ENCODE results near the gene KRTAP16-1. TPM values are rescaled to one million over a fixed set of nuclear protein-coding genes. Genes with fewer than 3 reads are reported as not detected.
A peak's percentile ranks its signal among the peaks of the same experiment; 100 is the strongest.

KRTAP16-1 gene
- polyA plus RNA-seq, 1 donor (not counting 4 experiments of a cell fraction or from before 2014, with no cell fraction given), result not detected

- Histone ChIP-seq H3K36me3 (ENCODE audit: control insufficient read depth in 2 of 2, extremely low read depth in 1 of 2, insufficient read depth in 2 of 2, low read length in 2 of 2) (no peaks in the 10 kb centered on the region), H4K20me1 (ENCODE audit: control insufficient read depth, extremely low read depth, insufficient read depth, low read length) (no peaks in the 10 kb centered on the region), H3K27ac (ENCODE audit: control insufficient read depth, insufficient read depth, low read length) (no peak overlapping the region), H3K4me1 (ENCODE audit: control insufficient read depth, extremely low read depth, insufficient read depth, low read length) (peaks cover 12% of the 10 kb centered on the region), H3K9me1 (ENCODE audit: control insufficient read depth, extremely low read depth, insufficient read depth, low read length) (no peaks in the 10 kb centered on the region), H3K9me3 (ENCODE audit: control insufficient read depth, low read depth, low read length) (no peaks in the 10 kb centered on the region), H2AFZ (ENCODE audit: control insufficient read depth, low read length) (peak overlapping the region; percentile 49), H3K27me3 (ENCODE audit: control insufficient read depth, extremely low read depth, insufficient read depth, low read length) (no peaks in the 10 kb centered on the region), H3K9ac (ENCODE audit: control insufficient read depth, extremely low read depth, insufficient read depth, low read length) (no peak overlapping the region), H3K4me2 (ENCODE audit: control insufficient read depth, extremely low read depth, insufficient read depth, low read depth, low read length) (no peak overlapping the region), H3K79me2 (ENCODE audit: control insufficient read depth, insufficient read depth, low read length) (no peaks in the 10 kb centered on the region), H3K4me3 (ENCODE audit: control insufficient read depth in 2 of 3, extremely low read depth in 1 of 3, insufficient read depth in 2 of 3, low read depth in 1 of 3, low read length in 3 of 3) (no peak overlapping the region)
- TF ChIP-seq EZH2 (IDR thresholded peaks at IDR 0.05; ENCODE audit: low read length) (no peak), CTCF (optimal IDR thresholded peaks at IDR 0.05 in 1 of 3, IDR thresholded peaks at IDR 0.05 in 1 of 3, conservative IDR thresholded peaks at IDR 0.05 in 1 of 3; ENCODE audit: extremely low read depth in 1 of 3, insufficient read depth in 2 of 3, low read length in 3 of 3) (no peak)
- dilution Hi-C loops (cut with MboI; ENCODE audit: extremely low pct_ligation_motif_present, low sequenced_read_pairs), result no loop called here
- FAIRE-seq (no peak), DNase-seq (ENCODE audit: low read depth, low spot score) (no peak)
Observed at GRCh38 chr17:41296846-41297245, 12.3 kb downstream of the KRTAP16-1 start.

DNA sequence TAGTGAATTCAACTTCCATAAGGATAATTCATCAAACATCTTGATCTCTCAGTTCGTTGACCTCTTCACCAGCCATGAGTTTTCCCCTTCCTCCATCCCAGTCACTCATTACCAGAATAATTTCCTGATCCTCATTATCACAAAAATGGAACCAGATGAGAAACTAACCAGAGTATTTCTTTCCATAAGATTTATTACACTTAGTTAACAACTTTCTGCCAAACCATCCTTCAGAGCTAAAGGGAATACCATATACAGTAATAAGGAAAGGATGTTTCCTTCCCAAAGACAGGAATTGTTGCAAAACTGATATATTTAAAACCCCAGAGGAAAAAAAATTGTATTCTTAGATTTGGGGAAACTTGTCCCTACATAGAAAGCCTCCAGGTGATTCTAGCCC lies 15.1 kb downstream of the KRTAP16-1 start:
- DNase-seq (ENCODE audit: low read depth, low spot score) (no peak), FAIRE-seq (no peak)
- no peaks in the 10 kb centered on the region for H3K79me2 ChIP-seq (ENCODE audit: control insufficient read depth, insufficient read depth, low read length)
- no peaks in the 10 kb centered on the region for H3K36me3 ChIP-seq (ENCODE audit: control insufficient read depth in 2 of 2, extremely low read depth in 1 of 2, insufficient read depth in 2 of 2, low read length in 2 of 2)
- no peak overlapping the region for H2AFZ ChIP-seq (ENCODE audit: control insufficient read depth, low read length)
- no peak overlapping the region for H3K4me2 ChIP-seq (ENCODE audit: control insufficient read depth, extremely low read depth, insufficient read depth, low read depth, low read length)
- dilution Hi-C loops (cut with MboI; ENCODE audit: extremely low pct_ligation_motif_present, low sequenced_read_pairs), result no loop called here
- H3K4me3 ChIP-seq (ENCODE audit: control insufficient read depth in 2 of 3, extremely low read depth in 1 of 3, insufficient read depth in 2 of 3, low read depth in 1 of 3, low read length in 3 of 3), result no peak overlapping the region
- no peak overlapping the region for H3K27ac ChIP-seq (ENCODE audit: control insufficient read depth, insufficient read depth, low read length)
- no peak overlapping the region for H3K9ac ChIP-seq (ENCODE audit: control insufficient read depth, extremely low read depth, insufficient read depth, low read length)
- no peaks in the 10 kb centered on the region for H3K9me3 ChIP-seq (ENCODE audit: control insufficient read depth, low read depth, low read length)
- H4K20me1 ChIP-seq (ENCODE audit: control insufficient read depth, extremely low read depth, insufficient read depth, low read length), result no peaks in the 10 kb centered on the region
- TF ChIP-seq CTCF (optimal IDR thresholded peaks at IDR 0.05 in 1 of 3, IDR thresholded peaks at IDR 0.05 in 1 of 3, conservative IDR thresholded peaks at IDR 0.05 in 1 of 3; ENCODE audit: extremely low read depth in 1 of 3, insufficient read depth in 2 of 3, low read length in 3 of 3) (no peak), EZH2 (IDR thresholded peaks at IDR 0.05; ENCODE audit: low read length) (no peak)
- peaks cover 13% of the 10 kb centered on the region for H3K4me1 ChIP-seq (ENCODE audit: control insufficient read depth, extremely low read depth, insufficient read depth, low read length)
- no peaks in the 10 kb centered on the region for H3K9me1 ChIP-seq (ENCODE audit: control insufficient read depth, extremely low read depth, insufficient read depth, low read length)
- H3K27me3 ChIP-seq (ENCODE audit: control insufficient read depth, extremely low read depth, insufficient read depth, low read length), result no peaks in the 10 kb centered on the region

Measured in keratinocyte (primary cell).